GM23248 (cell line): ENCODE data around the gene AP1B1.

Source experiments
- EZH2 ChIP-seq: fragments of 200-600 bp; sonication (generic); IDR thresholded peaks from 2 replicates; pipeline ENCODE4 v1.6.1; 2018; ENCODE audit warnings: antibody characterized with exemption, mild to moderate bottlenecking; ENCODE audit not compliant: insufficient read depth, poor library complexity, severe bottlenecking
- EZH2phosphoT487 ChIP-seq: fragments of 200-600 bp; sonication (generic); IDR thresholded peaks from 2 replicates; pipeline ENCODE4 v1.6.1; 2018; ENCODE audit warnings: antibody characterized with exemption, moderate library complexity, mild to moderate bottlenecking, low read depth; ENCODE audit not compliant: insufficient read depth

- TF ChIP-seq EZH2 (no peak), EZH2phosphoT487 (no peak)
Measured at GRCh38 chr22:29327089-29327764, 61.1 kb downstream of the AP1B1 start.
